Stimulated activated CD4-positive, alpha-beta T cell treated with anti-CD3 and anti-CD28 coated beads, TNF-alpha, amount 100 ng/mL, for 24 hours (primary cell): Measurements from ENCODE around the gene TRAF3.
"Not testable (repeated sequence)": the region's sequence is repeated elsewhere in the genome, so short reads cannot be mapped to it uniquely, and the experiment has no call there.

Source experiments
- DNase-seq, 3 experiments: peaks; one replicate each; pipeline ENCODE4 v3.0.0-alpha.2; 2020; ENCODE audit warnings: low read depth in 3 of 3

Gene TRAF3

GRCh38 chr14:102866982-102867761 lies 89.9 kb downstream of the TRAF3 start:
- no peak for DNase-seq

DNA sequence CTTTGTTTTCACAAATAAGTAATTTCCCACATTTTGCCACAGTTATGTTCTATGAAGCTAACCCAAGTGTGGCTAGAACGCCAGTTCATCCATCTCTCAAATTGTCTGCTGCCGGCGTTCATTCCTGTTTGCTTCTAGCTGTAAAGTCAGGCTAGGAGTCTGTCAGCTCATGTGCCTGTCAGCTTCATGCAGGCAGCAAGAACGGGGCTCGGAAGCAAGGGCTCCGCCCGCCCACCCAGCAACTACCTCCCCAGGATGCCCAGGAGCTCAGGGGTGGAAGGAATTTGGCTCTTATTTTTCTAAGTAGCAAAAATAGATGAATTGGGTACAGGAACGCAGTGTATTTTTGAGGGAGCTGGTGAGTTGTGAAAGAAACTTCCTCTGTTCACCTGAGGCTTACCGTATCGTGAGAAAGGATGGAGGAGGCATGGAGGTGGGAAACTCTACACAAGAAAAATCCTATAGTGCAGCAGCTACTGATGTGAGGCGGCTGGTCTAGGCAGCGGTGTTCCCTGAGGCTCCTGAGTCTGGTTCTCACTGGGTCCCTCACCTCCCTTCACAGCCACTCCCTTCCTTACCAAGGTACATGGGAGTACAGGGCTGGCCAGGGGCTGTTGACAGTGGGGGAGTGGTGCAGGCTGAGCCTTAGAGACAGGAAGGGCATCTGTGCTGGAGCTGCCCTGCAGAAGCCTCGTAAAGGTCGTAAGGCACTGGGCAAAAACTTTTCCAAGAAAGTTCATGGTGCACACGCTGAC lies 90.8 kb downstream of the TRAF3 start:
- no peak for DNase-seq

DNA sequence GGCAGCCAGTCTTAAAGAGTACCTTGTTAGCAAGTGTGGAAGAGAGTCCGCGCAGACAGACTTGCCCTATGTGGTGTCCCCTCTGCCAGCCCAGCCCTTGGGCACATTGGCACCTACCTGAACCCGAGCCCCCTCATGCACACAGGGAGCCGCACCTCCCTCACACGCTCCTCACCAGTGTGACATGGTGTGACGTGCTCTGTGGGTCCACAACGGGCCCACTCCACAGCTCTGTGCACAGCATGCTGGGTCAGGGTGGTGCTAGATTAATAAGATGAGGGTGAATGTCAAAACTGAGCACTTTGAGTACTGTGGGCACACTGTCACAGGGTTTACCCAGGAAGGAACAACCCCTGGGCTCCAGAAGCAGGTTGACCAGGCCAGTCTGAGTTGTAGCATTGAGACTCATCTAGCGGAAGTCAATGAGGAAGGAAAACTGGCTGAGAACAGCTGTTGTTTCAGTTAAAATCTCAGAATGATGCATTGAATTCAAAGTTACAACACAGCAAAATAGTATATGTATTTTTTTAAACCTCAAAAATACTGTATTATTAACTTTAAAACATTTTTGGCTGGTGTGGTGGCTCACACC lies 91.8 kb downstream of the TRAF3 start:
- no peak for DNase-seq

GRCh38 chr14:102870246-102870645 lies 93.0 kb downstream of the TRAF3 start:
- DNase-seq: no peak

DNA sequence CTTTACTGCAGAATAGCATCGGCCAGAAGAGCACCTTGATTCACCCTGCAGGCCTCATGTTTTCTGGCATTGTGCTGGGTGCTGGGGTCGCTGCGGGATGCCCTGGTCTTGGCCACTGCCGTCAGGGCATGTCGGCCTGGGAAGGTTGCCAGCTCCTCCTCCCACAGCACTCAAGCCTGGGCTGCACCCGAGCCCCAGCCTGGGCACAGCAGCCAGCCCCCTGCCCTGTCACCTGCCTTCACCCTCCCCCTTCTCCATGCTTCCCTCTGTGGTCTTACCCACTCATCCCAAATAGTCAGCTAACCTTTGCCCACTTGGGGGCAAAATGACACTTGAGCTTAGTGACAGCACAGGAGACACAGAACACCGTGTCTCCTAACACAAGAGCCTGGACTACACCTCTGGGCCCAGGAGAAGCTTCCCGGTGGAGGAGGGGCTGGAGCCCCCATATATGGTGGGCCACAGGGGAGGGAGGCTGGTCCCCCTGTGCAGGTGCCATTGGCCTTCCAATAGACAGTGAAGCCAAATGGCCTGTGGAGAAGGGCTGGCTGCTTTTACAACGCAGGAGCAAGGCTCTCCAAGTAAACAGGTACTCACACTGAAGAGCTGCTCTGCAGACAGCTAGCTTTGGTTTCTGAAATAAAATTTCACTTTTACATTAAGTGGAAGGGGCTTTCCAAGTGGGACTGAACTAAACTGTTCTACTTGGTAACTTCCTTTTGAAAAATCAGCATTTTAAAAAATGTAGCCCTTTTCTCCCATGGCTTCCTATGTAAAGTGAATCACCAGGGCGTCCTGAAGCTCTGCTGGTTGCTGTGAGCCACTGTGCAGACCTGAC lies 94.0 kb downstream of the TRAF3 start:
- DNase-seq: no peak

GRCh38 chr14:102872020-102872419 lies 94.8 kb downstream of the TRAF3 start:
- DNase-seq: no peak

GRCh38 chr14:102873131-102873530 lies 95.9 kb downstream of the TRAF3 start:
- DNase-seq: no peak

DNA sequence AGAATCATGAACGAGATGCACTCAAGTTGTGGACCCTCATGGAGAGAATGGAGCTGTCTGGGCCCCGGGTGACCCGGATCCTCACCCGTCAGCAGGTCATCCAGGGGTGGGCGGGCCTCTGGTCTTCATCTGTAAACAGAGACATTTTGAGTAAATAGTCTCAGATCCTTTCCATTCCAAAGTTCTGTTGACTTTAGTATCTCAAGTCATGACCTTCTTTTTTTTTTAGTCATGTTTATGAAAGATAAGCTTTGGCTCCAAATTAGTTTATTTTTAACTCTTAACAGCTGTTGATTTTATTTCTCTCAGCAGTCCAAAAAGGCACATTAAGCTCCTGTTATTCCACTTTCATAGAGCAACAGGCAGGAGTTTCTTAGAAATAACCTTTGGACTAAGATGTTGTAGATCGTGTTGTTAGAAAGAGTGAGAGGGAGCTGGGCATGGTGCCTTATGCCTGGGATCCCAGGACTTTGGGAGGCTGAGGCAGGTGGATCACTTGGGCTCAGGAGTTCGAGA lies 96.4 kb downstream of the TRAF3 start:
- no peak for DNase-seq

DNA sequence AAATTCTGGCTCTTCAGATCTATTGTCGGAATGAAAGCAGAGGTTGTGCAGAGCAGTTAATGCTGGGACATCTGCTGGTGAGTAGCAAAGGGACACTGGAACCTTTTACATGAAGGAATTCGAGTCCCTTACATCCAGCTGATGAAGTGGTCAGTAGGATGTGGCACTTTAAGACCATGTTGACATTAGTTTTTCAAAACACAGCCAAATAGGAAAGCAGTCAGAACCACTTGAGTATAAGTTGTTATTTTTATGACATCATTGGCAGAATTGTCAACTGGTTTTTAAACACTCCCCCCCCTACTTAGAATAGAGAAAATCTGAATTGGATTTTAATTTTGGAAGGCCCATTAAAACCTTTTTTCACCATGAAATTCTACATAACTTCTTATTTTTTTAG lies 98.4 kb downstream of the TRAF3 start:
- DNase-seq: no peak

GRCh38 chr14:102877511-102877910 lies 100.3 kb downstream of the TRAF3 start:
- DNase-seq: not testable (repeated sequence)

- DNase-seq: no peak
These were observed 101.1 kb downstream of the TRAF3 start for GRCh38 chr14:102878174-102878969.

GRCh38 chr14:102878970-102879460 lies 101.8 kb downstream of the TRAF3 start:
- no peak for DNase-seq

GRCh38 chr14:102882226-102882906 lies 105.1 kb downstream of the TRAF3 start:
- no peak for DNase-seq

GRCh38 chr14:102883089-102883541 lies 105.9 kb downstream of the TRAF3 start:
- no peak for DNase-seq

GRCh38 chr14:102883554-102883953 lies 106.3 kb downstream of the TRAF3 start:
- no peak for DNase-seq

DNA sequence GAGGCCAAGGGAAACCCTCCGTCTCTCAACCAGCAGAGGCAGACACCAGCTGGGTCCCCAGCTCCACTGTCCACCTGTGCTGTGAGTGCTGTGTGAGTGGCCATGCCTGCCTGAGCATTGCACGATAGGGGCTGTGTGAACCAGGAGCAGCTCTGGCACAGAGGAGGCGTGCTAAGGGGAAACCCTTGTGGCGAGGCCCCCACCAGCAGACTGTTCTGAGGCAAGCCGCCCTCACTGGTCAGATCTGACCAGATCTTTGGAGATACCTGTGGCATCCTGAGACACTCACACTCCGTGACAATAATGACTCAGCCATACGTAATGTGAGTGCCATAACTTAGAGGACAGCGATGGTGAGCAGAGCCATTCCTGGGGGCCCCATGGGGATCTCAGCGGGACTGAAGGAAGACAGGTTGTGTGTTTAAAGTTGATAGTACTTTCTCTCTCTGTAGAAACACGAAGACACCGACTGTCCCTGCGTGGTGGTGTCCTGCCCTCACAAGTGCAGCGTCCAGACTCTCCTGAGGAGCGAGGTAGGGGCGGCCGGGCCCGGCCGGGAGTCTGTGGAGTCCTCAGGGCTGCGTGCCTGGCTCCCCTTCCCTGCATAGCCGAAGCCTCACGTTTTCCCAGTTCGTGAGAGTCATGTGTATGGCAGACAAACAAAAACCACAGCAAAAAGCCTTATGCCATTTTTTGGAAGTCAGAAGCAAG lies 108.6 kb downstream of the TRAF3 start:
- DNase-seq: no peak

- no peak for DNase-seq
These were observed 111.5 kb downstream of the TRAF3 start for GRCh38 chr14:102888748-102889147.

GRCh38 chr14:102889615-102890014 lies 112.4 kb downstream of the TRAF3 start:
- DNase-seq: no peak

- no peak for DNase-seq
These were observed 113.9 kb downstream of the TRAF3 start for GRCh38 chr14:102891111-102891510.
